A549 (cell line): Measurements from ENCODE around the gene CDK14. TPM values are rescaled to one million over a fixed set of nuclear protein-coding genes. Genes with fewer than 3 reads are reported as not detected.

ENCODE experiments used
- ATAC-seq, 2 experiments: fragments of 200-7000 bp in 1 of 2; fragments of >200 bp in 1 of 2; cut with Nextera tagmentation in 1 of 2; cut with Tn5 transposase in 1 of 2; 3 replicates each; pipeline versions ENCODE4 v1.8.0 to v1.9.1; 2018 to 2020; ENCODE audit warnings: mild to moderate bottlenecking in 1 of 2, moderate library complexity in 1 of 2
- CTCF ChIA-PET: fragments of 300-600 bp; sonication (Branson Sonifier 250); formaldehyde crosslinking; extraction: SDS; loops from one replicate; lab custom pipeline; 2021; ENCODE audit warnings: antibody characterized with exemption, inconsistent platforms; lab: Yijun Ruan, JAX
- POLR2A ChIA-PET: fragments of 350-600 bp; formaldehyde crosslinking; extraction: SDS; loops from one replicate; lab custom pipeline; 2021; ENCODE audit warnings: antibody characterized with exemption, inconsistent platforms; lab: Yijun Ruan, JAX
- DNase-seq, 2 experiments: peaks; one replicate each; pipeline versions ENCODE4 v3.0.0 to v3.0.0-alpha.2; 2011 to 2016; ENCODE audit warnings: low read depth in 1 of 2, low spot score in 1 of 2
- FAIRE-seq: peaks from 2 replicates; lab custom pipeline; 2011; peaks lifted over from hg19 to GRCh38; lab: Jason Lieb, UNC
- H3K27ac ChIP-seq, 2 experiments: fragments of >200 bp; sonication (Bioruptor Twin); formaldehyde crosslinking; 3 replicates each; pipeline ENCODE4 v1.5.1; 2016 to 2017
- H3K4me1 ChIP-seq: fragments of >200 bp; sonication (Bioruptor Twin); formaldehyde crosslinking; 3 replicates; pipeline ENCODE4 v1.6.1; 2016
- H3K4me2 ChIP-seq: fragments of >200 bp; sonication (Bioruptor Twin); formaldehyde crosslinking; 3 replicates; pipeline ENCODE4 v1.6.1; 2016
- H3K4me3 ChIP-seq: fragments of >200 bp; sonication (Bioruptor Twin); formaldehyde crosslinking; 3 replicates; pipeline ENCODE4 v1.5.1; 2016
- H3K9me3 ChIP-seq: fragments of >200 bp; sonication (Bioruptor Twin); formaldehyde crosslinking; 3 replicates; pipeline ENCODE4 v1.6.1; 2016
- CBX8 ChIP-seq: fragments of 200-600 bp; sonication (generic); IDR thresholded peaks from 2 replicates; pipeline ENCODE4 v1.6.1; 2016
- CEBPB ChIP-seq, 2 experiments: fragments of >200 bp in 1 of 2; sonication (Bioruptor Twin) in 1 of 2; formaldehyde crosslinking in 1 of 2; IDR thresholded peaks; 2 replicates each; pipeline ENCODE4 v1.6.1; 2012 to 2016
- CHD2 ChIP-seq: fragments of 150-350 bp; IDR thresholded peaks from 2 replicates; pipeline ENCODE4 v1.6.1; 2014; ENCODE audit warnings: low read length; ENCODE audit not compliant: partially characterized antibody
- EP300 ChIP-seq, 2 experiments: fragments of >200 bp; sonication (Bioruptor Twin); formaldehyde crosslinking; IDR thresholded peaks; 2 replicates in 1 of 2; 3 replicates in 1 of 2; pipeline ENCODE4 v1.6.1; 2016 to 2017
- ESRRA ChIP-seq: fragments of 150-350 bp; IDR thresholded peaks from 2 replicates; pipeline ENCODE4 v1.6.1; 2014; ENCODE audit warnings: mild to moderate bottlenecking, low read length, borderline replicate concordance
- HEYL ChIP-seq: fragments of 250-450 bp; sonication (Bioruptor Pico); IDR thresholded peaks from 2 replicates; pipeline ENCODE4 v1.8.0; 2021; ENCODE audit warnings: mild to moderate bottlenecking, moderate library complexity
- HOXA7 ChIP-seq: fragments of 250-450 bp; sonication (Bioruptor Pico); IDR thresholded peaks from 2 replicates; pipeline ENCODE4 v1.5.0; 2020; ENCODE audit warnings: mild to moderate bottlenecking, moderate library complexity
- HOXB5 ChIP-seq: fragments of 250-450 bp; sonication (Bioruptor Pico); IDR thresholded peaks from 2 replicates; pipeline ENCODE4 v1.5.0; 2020; ENCODE audit warnings: mild to moderate bottlenecking, moderate library complexity
- JUN ChIP-seq, 2 experiments: fragments of >200 bp; sonication (Bioruptor Twin); formaldehyde crosslinking; IDR thresholded peaks; 2 replicates in 1 of 2; 3 replicates in 1 of 2; pipeline ENCODE4 v1.6.1; 2016 to 2017
- JUNB ChIP-seq: fragments of >200 bp; sonication (Bioruptor Twin); formaldehyde crosslinking; IDR thresholded peaks from 2 replicates; pipeline ENCODE4 v1.6.1; 2016
- KDM1A ChIP-seq: fragments of 200-600 bp; sonication (generic); IDR thresholded peaks from 2 replicates; pipeline ENCODE4 v1.6.1; 2016; ENCODE audit warnings: low read depth, mild to moderate bottlenecking
- MAFK ChIP-seq: fragments of 450-650 bp; IDR thresholded peaks from 2 replicates; pipeline ENCODE4 v1.6.1; 2014; ENCODE audit not compliant: partially characterized antibody
- PHF8 ChIP-seq: fragments of 200-600 bp; sonication (generic); IDR thresholded peaks from 2 replicates; pipeline ENCODE4 v1.6.1; 2016; ENCODE audit warnings: low read depth, mild to moderate bottlenecking, antibody characterized with exemption, moderate library complexity, borderline replicate concordance
- RCOR1 ChIP-seq: fragments of 150-350 bp; IDR thresholded peaks from 2 replicates; pipeline ENCODE4 v1.6.1; 2014; ENCODE audit warnings: antibody characterized with exemption, low read length, low read depth
- RNF2 ChIP-seq: fragments of 200-600 bp; sonication (generic); IDR thresholded peaks from 2 replicates; pipeline ENCODE4 v1.6.1; 2016; ENCODE audit warnings: low read depth, mild to moderate bottlenecking, antibody characterized with exemption, moderate library complexity, borderline replicate concordance
- SMC3 ChIP-seq: fragments of >200 bp; sonication (Bioruptor Twin); formaldehyde crosslinking; IDR thresholded peaks from 3 replicates; pipeline ENCODE4 v1.6.1; 2018; ENCODE audit warnings: inconsistent platforms
- SREBF2 ChIP-seq: fragments of 450-650 bp; IDR thresholded peaks from 2 replicates; pipeline ENCODE4 v1.6.1; 2014; ENCODE audit warnings: mild to moderate bottlenecking, moderate library complexity
- ZNF302 ChIP-seq: fragments of 250-450 bp; sonication (Bioruptor Pico); IDR thresholded peaks from 2 replicates; pipeline ENCODE4 v1.9.0; 2021; ENCODE audit warnings: inconsistent platforms, mild to moderate bottlenecking, moderate library complexity
- ZSCAN20 ChIP-seq: fragments of 250-450 bp; sonication (Bioruptor Pico); IDR thresholded peaks from 2 replicates; pipeline ENCODE4 v1.8.0; 2022; ENCODE audit warnings: mild to moderate bottlenecking, moderate library complexity
- whole genome bisulfite sequencing: methylation state at CpG from one replicate; pipeline ENCODE4 v1.1.6; 2017; ENCODE audit errors: missing lambda C conversion rate; 5-methylcytosine and 5-hydroxymethylcytosine counted together
- polyA plus RNA-seq, 4 experiments: library from polyadenylated mRNA; depleted of rRNA in 3 of 4; stranded (reverse); fragments of >200 nt; fragmentation: RNase III in 1 of 4; extraction: RNeasy Plus Mini Kit Qiagen cat#74134 plus additional on column Dnase treatment in 1 of 4; gene quantifications; 2 replicates in 3 of 4; 3 replicates in 1 of 4; pipeline ENCODE4 v1.2.3, GENCODE V29; 2011 to 2017
- TF ChIP-seq, protein P1 (sequence below): fragments of >200 bp; sonication (Bioruptor Twin); formaldehyde crosslinking; IDR thresholded peaks from 3 replicates; pipeline ENCODE4 v1.5.1; 2016
- TF ChIP-seq, protein P2 (sequence below): fragments of 200-600 bp; sonication (generic); IDR thresholded peaks from 2 replicates; pipeline ENCODE4 v1.6.1; 2016; ENCODE audit warnings: antibody characterized with exemption, mild to moderate bottlenecking, moderate library complexity
- TF ChIP-seq, protein P3 (sequence below): fragments of 150-350 bp; IDR thresholded peaks from 2 replicates; pipeline ENCODE4 v1.6.1; 2014; ENCODE audit warnings: low read depth, mild to moderate bottlenecking, low read length

Gene CDK14
- polyA plus RNA-seq, 2 of the 4 experiments (the other 2 are of a cell fraction), result 0.21 to 0.23 TPM

DNA sequence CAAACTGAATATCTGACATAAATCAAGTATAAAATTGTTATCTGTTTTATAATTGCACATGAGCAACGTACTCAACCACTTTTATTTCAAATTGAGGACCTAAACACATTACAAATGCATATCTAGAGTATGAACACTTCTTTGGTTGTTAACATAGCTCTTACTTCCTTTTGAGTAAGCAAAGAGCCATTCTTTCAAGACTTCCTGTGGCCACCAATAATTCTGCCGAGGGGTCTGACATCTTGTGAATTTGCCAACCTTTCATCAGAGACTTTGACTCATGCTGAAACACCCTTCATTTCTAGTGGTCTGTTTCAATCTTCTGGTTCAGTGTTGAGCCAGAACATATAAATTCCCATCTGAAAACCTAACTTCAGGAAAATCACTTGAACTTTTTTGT is 59.4 kb downstream of the CDK14 start:
- DNase-seq (no peak), ATAC-seq (no peak)
- 4% methylated on average over 2 of the region's 2 CpGs for WGBS
- CTCF ChIA-PET, result no interaction called here
- no peak overlapping the region for H3K4me3 ChIP-seq
- POLR2A ChIA-PET, result no interaction called here
- no peaks in the 10 kb centered on the region for H3K4me1 ChIP-seq
- no peaks in the 10 kb centered on the region for H3K9me3 ChIP-seq
- TF ChIP-seq HOXB5 (CRISPR knock-in tag), result no peak
- no peak for TF ChIP-seq JUNB
- TF ChIP-seq ESRRA, result no peak
- no peak for TF ChIP-seq ZNF302 (CRISPR knock-in tag)
- no peak for TF ChIP-seq CEBPB (IDR thresholded peaks at IDR 0.05)
- TF ChIP-seq, all 56 proteins: peak for 0
- FAIRE-seq, result no peak
- Histone ChIP-seq H3K4me2 (no peak overlapping the region), H3K27ac (no peak overlapping the region)

DNA sequence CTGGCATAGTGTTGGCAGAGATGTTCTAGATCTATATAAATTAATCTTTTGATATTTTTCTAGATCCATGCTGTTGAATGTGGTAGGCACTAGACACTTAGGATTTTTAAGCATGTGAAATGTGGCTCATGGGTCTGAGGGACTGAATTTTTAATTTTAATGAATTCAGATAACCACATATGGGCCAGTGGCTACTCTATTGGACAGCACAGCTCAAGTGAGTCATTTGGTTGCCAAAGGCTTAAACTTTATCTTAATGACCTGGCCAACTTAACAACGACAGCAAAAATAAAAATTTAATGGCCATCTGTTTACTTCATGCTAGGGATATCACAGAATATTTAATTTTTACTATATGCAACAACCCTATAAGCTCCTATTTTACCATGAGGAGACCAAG is 61.4 kb downstream of the CDK14 start:
- WGBS, result 7% methylated on average over 1 of the region's 1 CpG
- ATAC-seq, result no peak
- H3K9me3 ChIP-seq, result no peaks in the 10 kb centered on the region
- no peak overlapping the region for H3K27ac ChIP-seq
- DNase-seq, result no peak
- no peak for TF ChIP-seq HOXA7 (CRISPR knock-in tag)
- FAIRE-seq, result no peak
- H3K4me1 ChIP-seq, result no peaks in the 10 kb centered on the region
- no peak overlapping the region for H3K4me3 ChIP-seq
- no peak overlapping the region for H3K4me2 ChIP-seq
- ChIA-PET CTCF (no interaction called here), POLR2A (no interaction called here)

DNA sequence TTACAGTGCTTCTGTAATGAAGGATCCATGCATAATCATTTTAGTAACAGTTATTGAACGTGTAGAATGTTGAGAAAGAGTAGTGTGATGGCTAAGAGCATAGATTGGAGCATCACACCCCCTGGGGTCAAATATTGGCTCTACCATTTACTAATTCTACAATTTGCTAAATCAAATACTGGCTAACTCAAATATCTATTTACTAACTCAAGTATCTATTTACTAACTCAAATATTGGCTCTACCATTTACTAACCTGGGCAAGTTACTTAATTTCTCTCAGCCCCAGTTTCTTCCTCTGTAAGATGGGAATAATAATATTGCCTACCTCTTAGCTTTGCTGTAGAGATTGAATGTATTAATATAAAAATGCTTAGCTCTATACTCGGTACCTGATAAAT is 64.0 kb downstream of the CDK14 start:
- CTCF ChIA-PET, result interaction anchor here (0.9 kb wide), 1 partner anchor 204 kb away, joined by 3 read pairs; no protein-coding TSS in a partner anchor

DNA sequence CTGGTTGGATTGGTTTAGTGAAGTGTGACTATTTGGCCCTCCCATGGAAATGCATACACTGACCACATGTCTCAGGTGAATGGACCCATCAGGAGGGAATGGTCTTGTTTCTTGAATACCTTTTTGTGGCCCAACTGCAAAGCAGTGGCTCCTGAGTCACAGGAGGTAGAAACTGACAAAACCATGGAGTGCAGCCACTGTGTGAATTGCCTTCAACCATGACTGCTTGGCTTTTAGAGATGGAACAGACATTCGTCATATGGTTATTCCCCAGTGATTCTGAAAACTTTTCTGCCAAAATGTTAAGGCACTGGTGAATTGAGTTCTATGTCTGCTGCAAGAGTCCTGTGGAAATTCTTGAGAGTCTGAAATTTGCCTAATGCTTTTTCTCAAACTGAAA is 64.7 kb downstream of the CDK14 start:
- TF ChIP-seq, protein P1, sequence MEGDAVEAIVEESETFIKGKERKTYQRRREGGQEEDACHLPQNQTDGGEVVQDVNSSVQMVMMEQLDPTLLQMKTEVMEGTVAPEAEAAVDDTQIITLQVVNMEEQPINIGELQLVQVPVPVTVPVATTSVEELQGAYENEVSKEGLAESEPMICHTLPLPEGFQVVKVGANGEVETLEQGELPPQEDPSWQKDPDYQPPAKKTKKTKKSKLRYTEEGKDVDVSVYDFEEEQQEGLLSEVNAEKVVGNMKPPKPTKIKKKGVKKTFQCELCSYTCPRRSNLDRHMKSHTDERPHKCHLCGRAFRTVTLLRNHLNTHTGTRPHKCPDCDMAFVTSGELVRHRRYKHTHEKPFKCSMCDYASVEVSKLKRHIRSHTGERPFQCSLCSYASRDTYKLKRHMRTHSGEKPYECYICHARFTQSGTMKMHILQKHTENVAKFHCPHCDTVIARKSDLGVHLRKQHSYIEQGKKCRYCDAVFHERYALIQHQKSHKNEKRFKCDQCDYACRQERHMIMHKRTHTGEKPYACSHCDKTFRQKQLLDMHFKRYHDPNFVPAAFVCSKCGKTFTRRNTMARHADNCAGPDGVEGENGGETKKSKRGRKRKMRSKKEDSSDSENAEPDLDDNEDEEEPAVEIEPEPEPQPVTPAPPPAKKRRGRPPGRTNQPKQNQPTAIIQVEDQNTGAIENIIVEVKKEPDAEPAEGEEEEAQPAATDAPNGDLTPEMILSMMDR, result no peak
- TF ChIP-seq PHF8 (no peak), KDM1A (no peak), ZSCAN20 (no peak), JUN (IDR thresholded peaks at IDR 0.05) (no peak), JUNB (no peak), MAFK (no peak), HOXA7 (CRISPR knock-in tag) (no peak), SMC3 (no peak), CHD2 (no peak), SREBF2 (no peak), CBX8 (no peak), RCOR1 (no peak), RNF2 (no peak), EP300 (IDR thresholded peaks at IDR 0.05) (no peak)
- TF ChIP-seq, protein P2, sequence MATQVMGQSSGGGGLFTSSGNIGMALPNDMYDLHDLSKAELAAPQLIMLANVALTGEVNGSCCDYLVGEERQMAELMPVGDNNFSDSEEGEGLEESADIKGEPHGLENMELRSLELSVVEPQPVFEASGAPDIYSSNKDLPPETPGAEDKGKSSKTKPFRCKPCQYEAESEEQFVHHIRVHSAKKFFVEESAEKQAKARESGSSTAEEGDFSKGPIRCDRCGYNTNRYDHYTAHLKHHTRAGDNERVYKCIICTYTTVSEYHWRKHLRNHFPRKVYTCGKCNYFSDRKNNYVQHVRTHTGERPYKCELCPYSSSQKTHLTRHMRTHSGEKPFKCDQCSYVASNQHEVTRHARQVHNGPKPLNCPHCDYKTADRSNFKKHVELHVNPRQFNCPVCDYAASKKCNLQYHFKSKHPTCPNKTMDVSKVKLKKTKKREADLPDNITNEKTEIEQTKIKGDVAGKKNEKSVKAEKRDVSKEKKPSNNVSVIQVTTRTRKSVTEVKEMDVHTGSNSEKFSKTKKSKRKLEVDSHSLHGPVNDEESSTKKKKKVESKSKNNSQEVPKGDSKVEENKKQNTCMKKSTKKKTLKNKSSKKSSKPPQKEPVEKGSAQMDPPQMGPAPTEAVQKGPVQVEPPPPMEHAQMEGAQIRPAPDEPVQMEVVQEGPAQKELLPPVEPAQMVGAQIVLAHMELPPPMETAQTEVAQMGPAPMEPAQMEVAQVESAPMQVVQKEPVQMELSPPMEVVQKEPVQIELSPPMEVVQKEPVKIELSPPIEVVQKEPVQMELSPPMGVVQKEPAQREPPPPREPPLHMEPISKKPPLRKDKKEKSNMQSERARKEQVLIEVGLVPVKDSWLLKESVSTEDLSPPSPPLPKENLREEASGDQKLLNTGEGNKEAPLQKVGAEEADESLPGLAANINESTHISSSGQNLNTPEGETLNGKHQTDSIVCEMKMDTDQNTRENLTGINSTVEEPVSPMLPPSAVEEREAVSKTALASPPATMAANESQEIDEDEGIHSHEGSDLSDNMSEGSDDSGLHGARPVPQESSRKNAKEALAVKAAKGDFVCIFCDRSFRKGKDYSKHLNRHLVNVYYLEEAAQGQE, result no peak
- TF ChIP-seq, protein P3, sequence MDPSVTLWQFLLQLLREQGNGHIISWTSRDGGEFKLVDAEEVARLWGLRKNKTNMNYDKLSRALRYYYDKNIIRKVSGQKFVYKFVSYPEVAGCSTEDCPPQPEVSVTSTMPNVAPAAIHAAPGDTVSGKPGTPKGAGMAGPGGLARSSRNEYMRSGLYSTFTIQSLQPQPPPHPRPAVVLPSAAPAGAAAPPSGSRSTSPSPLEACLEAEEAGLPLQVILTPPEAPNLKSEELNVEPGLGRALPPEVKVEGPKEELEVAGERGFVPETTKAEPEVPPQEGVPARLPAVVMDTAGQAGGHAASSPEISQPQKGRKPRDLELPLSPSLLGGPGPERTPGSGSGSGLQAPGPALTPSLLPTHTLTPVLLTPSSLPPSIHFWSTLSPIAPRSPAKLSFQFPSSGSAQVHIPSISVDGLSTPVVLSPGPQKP, result no peak
- Histone ChIP-seq H3K9me3 (no peaks in the 10 kb centered on the region), H3K4me2 (no peak overlapping the region), H3K4me3 (no peak overlapping the region), H3K4me1 (no peaks in the 10 kb centered on the region), H3K27ac (no peak overlapping the region)
- CTCF ChIA-PET, result no interaction called here
- FAIRE-seq (no peak), ATAC-seq (no peak), DNase-seq (no peak)
- POLR2A ChIA-PET, result no interaction called here
- WGBS, result 0% methylated on average over 1 of the region's 1 CpG

More for the DNA sequence above, 64.0 kb downstream of the CDK14 start:
- no peak overlapping the region for H3K4me3 ChIP-seq
- FAIRE-seq (no peak), ATAC-seq (no peak), DNase-seq (no peak)
- no peaks in the 10 kb centered on the region for H3K9me3 ChIP-seq
- no peak overlapping the region for H3K4me2 ChIP-seq
- H3K4me1 ChIP-seq, result no peaks in the 10 kb centered on the region
- TF ChIP-seq HEYL (CRISPR knock-in tag), result no peak
- POLR2A ChIA-PET, result no interaction called here
- H3K27ac ChIP-seq, result no peak overlapping the region
- WGBS, result 11% methylated on average over 2 of the region's 2 CpGs
